Right atrium auricular region (tissue), 2 donors: Measurements from ENCODE around the gene RASGRP3. TPM values are rescaled to one million over a fixed set of nuclear protein-coding genes. Genes with fewer than 3 reads are reported as not detected.

Experiments used
- DNase-seq: peaks from one replicate; pipeline ENCODE4 v3.0.0-alpha.2; 2019; ENCODE audit warnings: low spot score
- H3K27ac ChIP-seq, 2 donors: fragments of 200-600 bp; sonication (generic); 1 replicate in 1 of 2; 2 replicates in 1 of 2; pipeline ENCODE4 v1.5.1; 2016 to 2019
- H3K27me3 ChIP-seq, 2 donors: fragments of 200-600 bp; sonication (generic); one replicate each; pipeline versions ENCODE4 v1.5.1 to v1.6.0; 2017 to 2019
- H3K36me3 ChIP-seq: fragments of 200-600 bp; sonication (generic); one replicate; pipeline ENCODE4 v1.5.1; 2016
- H3K4me1 ChIP-seq, 2 donors: fragments of 200-600 bp; sonication (generic); one replicate each; pipeline versions ENCODE4 v1.5.1 to v1.6.0; 2017 to 2019
- H3K4me3 ChIP-seq, 2 donors: fragments of 200-600 bp; sonication (generic); 1 replicate in 1 of 2; 2 replicates in 1 of 2; pipeline ENCODE4 v1.5.1; 2017 to 2019; ENCODE audit warnings: mild to moderate bottlenecking in 1 of 2, moderate library complexity in 1 of 2
- H3K9me3 ChIP-seq, 2 donors: fragments of 200-600 bp; sonication (generic); one replicate each; pipeline ENCODE4 v1.5.1; 2019
- CTCF ChIP-seq, 2 donors: fragments of 200-600 bp; sonication (generic); IDR thresholded peaks; one replicate each; pipeline ENCODE4 v1.5.1; 2019; ENCODE audit warnings: antibody characterized with exemption in 2 of 2
- total RNA-seq, 2 donors: library from RNA; depleted of rRNA; stranded (reverse); fragments of >200 nt; gene quantifications; one replicate each; pipeline ENCODE4 v1.1.0, GENCODE V29; 2016

RASGRP3 gene
- total RNA-seq, 2 donors from 2014 or later, result 50.0 to 56.3 TPM

GRCh38 chr2:33513480-33513879 lies 37.0 kb downstream of the RASGRP3 start:
- H3K27me3 ChIP-seq, result no peaks in the 10 kb centered on the region
- H3K27ac ChIP-seq, result no peak overlapping the region
- peaks cover 0 to 7% of the 10 kb centered on the region in 2 donors for H3K4me1 ChIP-seq
- H3K4me3 ChIP-seq, result no peak overlapping the region
- no peak for DNase-seq
- no peak for TF ChIP-seq CTCF (IDR thresholded peaks at IDR 0.05)
- H3K36me3 ChIP-seq, result peaks cover 11% of the 10 kb centered on the region
- no peaks in the 10 kb centered on the region for H3K9me3 ChIP-seq

- no peak for TF ChIP-seq CTCF (IDR thresholded peaks at IDR 0.05)
- no peak overlapping the region for H3K4me3 ChIP-seq
These were observed 40.1 kb downstream of the RASGRP3 start for GRCh38 chr2:33516456-33516995.

GRCh38 chr2:33518200-33518599 lies 41.8 kb downstream of the RASGRP3 start:
- peaks cover 0 to 20% of the 10 kb centered on the region in 2 donors for H3K4me1 ChIP-seq
- H3K9me3 ChIP-seq, result no peaks in the 10 kb centered on the region
- H3K4me3 ChIP-seq, result no peak overlapping the region
- TF ChIP-seq CTCF (IDR thresholded peaks at IDR 0.05), result no peak
- H3K27ac ChIP-seq, result no peak overlapping the region
- no peak for DNase-seq
- peaks cover 11% of the 10 kb centered on the region for H3K36me3 ChIP-seq
- no peaks in the 10 kb centered on the region for H3K27me3 ChIP-seq

More at GRCh38 chr2:33516456-33516995, 40.1 kb downstream of the RASGRP3 start:
- Histone ChIP-seq H3K4me1 (peaks cover 0 to 5% of the 10 kb centered on the region in 2 donors), H3K27ac (no peak overlapping the region), H3K36me3 (peaks cover 11% of the 10 kb centered on the region), H3K9me3 (no peaks in the 10 kb centered on the region), H3K27me3 (no peaks in the 10 kb centered on the region)
- DNase-seq, result no peak

GRCh38 chr2:33518929-33519328 lies 42.5 kb downstream of the RASGRP3 start:
- peaks cover 11% of the 10 kb centered on the region for H3K36me3 ChIP-seq
- TF ChIP-seq CTCF (IDR thresholded peaks at IDR 0.05), result no peak
- no peak overlapping the region for H3K4me3 ChIP-seq
- no peak overlapping the region for H3K27ac ChIP-seq
- H3K9me3 ChIP-seq, result no peaks in the 10 kb centered on the region
- H3K4me1 ChIP-seq, result peaks cover 0 to 20% of the 10 kb centered on the region in 2 donors
- DNase-seq, result no peak
- H3K27me3 ChIP-seq, result no peaks in the 10 kb centered on the region

- Histone ChIP-seq H3K27me3 (no peaks in the 10 kb centered on the region), H3K27ac (peak overlapping the region; percentile 32 to 70), H3K4me1 (peaks cover 0 to 20% of the 10 kb centered on the region in 2 donors), H3K36me3 (no peaks in the 10 kb centered on the region), H3K4me3 (no peak overlapping the region), H3K9me3 (no peaks in the 10 kb centered on the region)
- no peak for DNase-seq
- TF ChIP-seq CTCF (IDR thresholded peaks at IDR 0.05), result no peak
These were observed 45.4 kb downstream of the RASGRP3 start for GRCh38 chr2:33521791-33522281.

- Histone ChIP-seq H3K9me3 (no peaks in the 10 kb centered on the region), H3K4me3 (no peak overlapping the region), H3K27me3 (no peaks in the 10 kb centered on the region), H3K27ac (peak overlapping the region; percentile 32 to 70), H3K36me3 (peaks cover 1% of the 10 kb centered on the region), H3K4me1 (peaks cover 0 to 20% of the 10 kb centered on the region in 2 donors)
- no peak for TF ChIP-seq CTCF (IDR thresholded peaks at IDR 0.05)
- no peak for DNase-seq
These were observed 46.1 kb downstream of the RASGRP3 start for GRCh38 chr2:33522576-33522975.
